HEK293T (cell line): ENCODE data around the gene SPARC.

Experiments
- CTCF ChIA-PET: fragments of 350-600 bp; formaldehyde crosslinking; extraction: SDS; loops from one replicate; lab custom pipeline; 2021; ENCODE audit warnings: antibody characterized with exemption, inconsistent platforms; lab: Yijun Ruan, JAX
- POLR2A ChIA-PET: fragments of 350-600 bp; formaldehyde crosslinking; extraction: SDS; loops from one replicate; lab custom pipeline; 2020; ENCODE audit warnings: antibody characterized with exemption, inconsistent platforms; lab: Yijun Ruan, JAX
- DNase-seq: peaks from one replicate; pipeline ENCODE4 v3.0.0; 2012; ENCODE audit warnings: mixed read lengths; ENCODE audit errors: extremely low spot score
- ARNT ChIP-seq: fragments of 450-650 bp; IDR thresholded peaks from 2 replicates; pipeline ENCODE4 v1.6.1; 2017; ENCODE audit warnings: mild to moderate bottlenecking
- BHLHE40 ChIP-seq: fragments of 450-650 bp; IDR thresholded peaks from 2 replicates; pipeline ENCODE4 v1.6.1; 2016; ENCODE audit warnings: mild to moderate bottlenecking, moderate library complexity, borderline replicate concordance
- CTBP1 ChIP-seq: fragments of 450-650 bp; IDR thresholded peaks from 2 replicates; pipeline ENCODE4 v1.6.1; 2016; ENCODE audit warnings: borderline replicate concordance
- ELF4 ChIP-seq: fragments of 450-650 bp; IDR thresholded peaks from 2 replicates; pipeline ENCODE4 v1.6.1; 2017; ENCODE audit warnings: antibody characterized with exemption
- FOXA1 ChIP-seq: fragments of 450-650 bp; IDR thresholded peaks from 2 replicates; pipeline ENCODE4 v1.6.1; 2016; ENCODE audit warnings: mild to moderate bottlenecking
- FOXK2 ChIP-seq: fragments of 450-650 bp; IDR thresholded peaks from 2 replicates; pipeline ENCODE4 v1.6.1; 2016; ENCODE audit warnings: mild to moderate bottlenecking
- FOXM1 ChIP-seq: fragments of 450-650 bp; IDR thresholded peaks from 2 replicates; pipeline ENCODE4 v1.6.1; 2017; ENCODE audit warnings: mild to moderate bottlenecking, borderline replicate concordance
- HDGF ChIP-seq: fragments of 450-650 bp; IDR thresholded peaks from 2 replicates; pipeline ENCODE4 v1.6.1; 2017; ENCODE audit warnings: antibody characterized with exemption, borderline replicate concordance
- L3MBTL2 ChIP-seq: fragments of 450-650 bp; conservative IDR thresholded peaks from 2 replicates; pipeline ENCODE4 v1.6.1; 2016; ENCODE audit warnings: mild to moderate bottlenecking
- LEF1 ChIP-seq: fragments of 450-650 bp; IDR thresholded peaks from 2 replicates; pipeline ENCODE4 v1.6.1; 2017; ENCODE audit warnings: mild to moderate bottlenecking, borderline replicate concordance
- NFRKB ChIP-seq: fragments of 450-650 bp; IDR thresholded peaks from 2 replicates; pipeline ENCODE4 v1.6.1; 2016; ENCODE audit warnings: mild to moderate bottlenecking, moderate library complexity
- PKNOX1 ChIP-seq: fragments of 450-650 bp; IDR thresholded peaks from 2 replicates; pipeline ENCODE4 v1.6.1; 2016
- SP1 ChIP-seq: fragments of 450-650 bp; IDR thresholded peaks from 2 replicates; pipeline ENCODE4 v1.6.1; 2017
- SUZ12 ChIP-seq: fragments of 450-650 bp; IDR thresholded peaks from 2 replicates; pipeline ENCODE4 v1.6.1; 2016; ENCODE audit warnings: mild to moderate bottlenecking
- TARDBP ChIP-seq: fragments of 450-650 bp; IDR thresholded peaks from 2 replicates; pipeline ENCODE4 v1.6.1; 2016
- ZNF384 ChIP-seq: fragments of 450-650 bp; IDR thresholded peaks from 2 replicates; pipeline ENCODE4 v1.6.1; 2016

Gene SPARC

GRCh38 chr5:151679421-151680155 lies 7.1 kb downstream of the SPARC start:
- ChIA-PET CTCF (interaction anchor here (2.0 kb wide), 1 partner anchor 21 kb away, joined by 8 read pairs; no protein-coding TSS in a partner anchor), POLR2A (no interaction called here)
- no peak for DNase-seq
- TF ChIP-seq TARDBP (no peak), FOXA1 (no peak), SUZ12 (no peak), FOXM1 (no peak), FOXK2 (no peak), HDGF (no peak), SP1 (no peak), ARNT (no peak), PKNOX1 (no peak), CTBP1 (no peak), ELF4 (no peak), L3MBTL2 (no peak), BHLHE40 (no peak), LEF1 (no peak)

- ChIA-PET CTCF (interaction anchor here (1.5 kb wide), 1 partner anchor 20 kb away, joined by 3 read pairs; no protein-coding TSS in a partner anchor), POLR2A (no interaction called here)
- TF ChIP-seq SUZ12 (no peak), ARNT (no peak), L3MBTL2 (no peak), ELF4 (no peak), BHLHE40 (no peak), TARDBP (no peak), FOXM1 (no peak), LEF1 (no peak), SP1 (no peak), FOXA1 (no peak), HDGF (no peak), FOXK2 (no peak), PKNOX1 (no peak)
- DNase-seq, result no peak
Observed at GRCh38 chr5:151678713-151679112, 8.0 kb downstream of the SPARC start.

DNA sequence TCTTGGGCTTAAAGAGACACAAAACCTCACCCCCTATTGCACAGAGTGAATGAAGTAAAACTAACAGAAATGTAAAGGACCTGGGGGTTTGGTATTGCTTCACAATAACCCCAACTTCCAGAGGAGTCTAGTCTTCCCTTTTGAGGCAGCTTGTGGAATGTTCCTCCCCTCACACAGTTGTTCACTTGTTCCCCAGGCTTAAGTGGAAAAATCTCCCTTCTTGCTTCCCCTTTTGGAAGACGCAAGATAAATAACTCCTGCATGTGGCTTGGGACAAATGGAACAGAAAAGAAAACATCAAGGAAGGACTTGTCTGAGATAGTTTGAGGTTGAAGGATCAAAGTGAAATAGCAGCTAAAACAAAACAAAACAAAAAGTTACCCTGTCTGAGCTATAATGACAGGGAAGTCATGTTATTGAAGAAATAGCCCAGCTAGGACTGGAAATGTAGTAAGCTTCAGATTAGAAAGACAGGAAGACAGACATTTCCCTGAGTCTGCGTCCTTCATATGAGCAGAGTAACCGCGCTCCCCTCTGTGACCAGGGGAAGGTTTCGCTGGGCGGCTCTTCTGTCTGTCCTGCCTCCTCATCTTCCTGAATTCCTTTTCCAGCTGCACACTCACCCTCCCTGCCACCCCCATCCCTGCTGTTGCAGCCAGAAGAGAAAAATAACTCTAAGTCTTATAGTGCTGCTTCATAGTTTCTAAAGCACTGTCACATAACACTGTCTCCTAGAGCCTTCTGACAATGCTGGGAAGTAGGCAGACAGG lies 8.8 kb downstream of the SPARC start:
- CTCF ChIA-PET, result interaction anchor here (1.5 kb wide), 1 partner anchor 19 kb away, joined by 3 read pairs; no protein-coding TSS in a partner anchor
- TF ChIP-seq CTBP1 (no peak), ELF4 (no peak), BHLHE40 (no peak), SUZ12 (no peak), ZNF384 (no peak), L3MBTL2 (no peak), SP1 (no peak), TARDBP (no peak), PKNOX1 (no peak), NFRKB (no peak)
- DNase-seq, result no peak
- POLR2A ChIA-PET, result no interaction called here

DNA sequence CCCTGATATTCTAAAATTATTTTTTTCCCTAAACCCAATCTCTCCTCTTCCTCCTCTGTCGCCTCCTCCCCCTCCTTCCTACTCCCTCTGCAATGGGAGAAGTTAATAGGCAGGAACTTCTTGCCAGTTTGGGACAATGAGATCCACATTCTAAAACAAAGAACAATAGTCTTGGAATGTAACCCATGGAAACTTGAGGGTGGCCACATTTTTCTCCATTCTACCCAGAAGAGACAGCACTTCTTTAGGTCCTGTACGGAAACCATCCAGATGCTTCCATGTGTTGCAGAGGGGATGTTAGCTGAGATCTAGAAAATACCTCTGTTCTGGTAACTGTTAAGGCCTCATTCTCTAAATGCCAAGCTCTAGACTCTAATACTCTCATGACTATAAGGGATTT lies 10.0 kb downstream of the SPARC start:
- TF ChIP-seq ARNT, result no peak
- no peak for TF ChIP-seq LEF1
- TF ChIP-seq BHLHE40, result no peak
- TF ChIP-seq PKNOX1, result no peak
- TF ChIP-seq HDGF, result no peak
- no peak for TF ChIP-seq SP1
- no peak for TF ChIP-seq CTBP1
- TF ChIP-seq FOXM1, result no peak
- TF ChIP-seq NFRKB, result no peak
- no peak for TF ChIP-seq ELF4
- no peak for TF ChIP-seq TARDBP
- TF ChIP-seq L3MBTL2, result no peak
- no peak for TF ChIP-seq SUZ12
- POLR2A ChIA-PET, result no interaction called here
- CTCF ChIA-PET, result interaction anchor here (0.6 kb wide), 1 partner anchor 64 kb away, joined by 3 read pairs; no protein-coding TSS in a partner anchor

DNA sequence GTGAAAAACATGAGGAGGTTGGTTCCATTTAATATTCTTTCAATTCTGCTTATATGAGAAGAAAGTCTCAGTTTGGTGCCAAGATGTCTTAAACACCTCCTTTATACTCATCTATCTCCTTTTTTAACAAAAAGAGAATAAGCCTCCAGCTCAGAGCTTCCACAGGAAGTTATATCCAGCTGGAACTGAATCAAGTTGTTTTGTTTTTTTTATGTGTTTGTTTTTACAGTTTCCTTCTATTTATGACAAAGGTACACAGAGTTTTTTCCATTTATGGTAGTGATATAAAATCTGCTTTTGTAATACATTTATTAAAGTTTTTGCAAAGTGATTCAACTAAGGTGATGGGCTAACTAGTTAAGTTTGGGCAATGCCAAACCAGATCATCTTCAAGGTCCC lies 10.4 kb downstream of the SPARC start:
- no peak for DNase-seq
- ChIA-PET CTCF (interaction anchor here (1.6 kb wide), 1 partner anchor 17 kb away, joined by 3 read pairs; no protein-coding TSS in a partner anchor), POLR2A (no interaction called here)
- no peak for TF ChIP-seq ELF4

More for the DNA sequence above, 10.0 kb downstream of the SPARC start:
- no peak for DNase-seq
